ENCODE data around the gene NR0B2. TPM values are rescaled to one million over a fixed set of nuclear protein-coding genes. Genes with fewer than 3 reads are reported as not detected.
A peak's percentile ranks its signal among the peaks of the same experiment; 100 is the strongest.

NR0B2 gene
- total and polyA plus RNA-seq, 2 of the 13 experiments (the other 11 are each of a cell fraction or from before 2014, with no cell fraction given), result 72.5 to 133 TPM

DNA sequence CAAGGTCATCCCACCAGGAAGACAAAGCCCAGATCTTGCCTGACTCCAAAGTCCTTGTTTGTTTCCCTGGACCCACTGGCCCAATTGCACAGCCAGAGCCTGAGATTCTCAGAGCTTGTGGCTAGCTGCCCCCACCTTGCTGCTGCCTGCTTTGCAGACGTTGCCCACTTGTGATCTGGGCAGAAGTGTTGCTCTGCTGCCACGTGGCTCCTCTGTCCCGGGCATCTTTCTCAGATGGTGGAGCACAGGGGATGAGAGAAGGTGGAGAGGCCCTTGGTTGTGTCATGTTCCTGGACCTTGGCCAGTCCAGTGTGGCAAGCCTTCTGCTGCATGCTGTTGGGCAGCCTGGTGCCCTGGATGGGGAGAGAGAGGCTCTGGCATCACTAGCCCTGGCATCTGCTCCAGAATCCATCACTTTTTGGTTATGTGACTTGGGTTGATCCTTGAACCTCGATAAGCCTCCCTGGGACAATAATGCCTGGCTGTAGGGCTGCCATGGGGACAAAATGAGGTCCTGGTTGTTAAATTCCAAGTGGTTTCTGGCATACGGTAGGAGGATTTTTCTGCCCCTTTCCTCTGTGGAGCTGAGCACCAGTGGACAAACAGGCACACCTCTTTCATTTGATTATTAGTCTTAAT lies 1.5 kb upstream of the NR0B2 start (continued):
- TF ChIP-seq, protein P1, sequence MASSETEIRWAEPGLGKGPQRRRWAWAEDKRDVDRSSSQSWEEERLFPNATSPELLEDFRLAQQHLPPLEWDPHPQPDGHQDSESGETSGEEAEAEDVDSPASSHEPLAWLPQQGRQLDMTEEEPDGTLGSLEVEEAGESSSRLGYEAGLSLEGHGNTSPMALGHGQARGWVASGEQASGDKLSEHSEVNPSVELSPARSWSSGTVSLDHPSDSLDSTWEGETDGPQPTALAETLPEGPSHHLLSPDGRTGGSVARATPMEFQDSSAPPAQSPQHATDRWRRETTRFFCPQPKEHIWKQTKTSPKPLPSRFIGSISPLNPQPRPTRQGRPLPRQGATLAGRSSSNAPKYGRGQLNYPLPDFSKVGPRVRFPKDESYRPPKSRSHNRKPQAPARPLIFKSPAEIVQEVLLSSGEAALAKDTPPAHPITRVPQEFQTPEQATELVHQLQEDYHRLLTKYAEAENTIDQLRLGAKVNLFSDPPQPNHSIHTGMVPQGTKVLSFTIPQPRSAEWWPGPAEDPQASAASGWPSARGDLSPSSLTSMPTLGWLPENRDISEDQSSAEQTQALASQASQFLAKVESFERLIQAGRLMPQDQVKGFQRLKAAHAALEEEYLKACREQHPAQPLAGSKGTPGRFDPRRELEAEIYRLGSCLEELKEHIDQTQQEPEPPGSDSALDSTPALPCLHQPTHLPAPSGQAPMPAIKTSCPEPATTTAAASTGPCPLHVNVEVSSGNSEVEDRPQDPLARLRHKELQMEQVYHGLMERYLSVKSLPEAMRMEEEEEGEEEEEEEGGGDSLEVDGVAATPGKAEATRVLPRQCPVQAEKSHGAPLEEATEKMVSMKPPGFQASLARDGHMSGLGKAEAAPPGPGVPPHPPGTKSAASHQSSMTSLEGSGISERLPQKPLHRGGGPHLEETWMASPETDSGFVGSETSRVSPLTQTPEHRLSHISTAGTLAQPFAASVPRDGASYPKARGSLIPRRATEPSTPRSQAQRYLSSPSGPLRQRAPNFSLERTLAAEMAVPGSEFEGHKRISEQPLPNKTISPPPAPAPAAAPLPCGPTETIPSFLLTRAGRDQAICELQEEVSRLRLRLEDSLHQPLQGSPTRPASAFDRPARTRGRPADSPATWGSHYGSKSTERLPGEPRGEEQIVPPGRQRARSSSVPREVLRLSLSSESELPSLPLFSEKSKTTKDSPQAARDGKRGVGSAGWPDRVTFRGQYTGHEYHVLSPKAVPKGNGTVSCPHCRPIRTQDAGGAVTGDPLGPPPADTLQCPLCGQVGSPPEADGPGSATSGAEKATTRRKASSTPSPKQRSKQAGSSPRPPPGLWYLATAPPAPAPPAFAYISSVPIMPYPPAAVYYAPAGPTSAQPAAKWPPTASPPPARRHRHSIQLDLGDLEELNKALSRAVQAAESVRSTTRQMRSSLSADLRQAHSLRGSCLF (CRISPR knock-in tag; IDR thresholded peaks at IDR 0.05; ENCODE audit: borderline replicate concordance), result no peak
- TF ChIP-seq FLYWCH1 (CRISPR knock-in tag; IDR thresholded peaks at IDR 0.05) (no peak), ZNF180 (CRISPR knock-in tag; IDR thresholded peaks at IDR 0.05; ENCODE audit: borderline replicate concordance, low read depth) (no peak), AGO1 (IDR thresholded peaks at IDR 0.05; ENCODE audit: low read depth, low read length, poor library complexity, severe bottlenecking) (no peak), NFYC (CRISPR knock-in tag; IDR thresholded peaks at IDR 0.05) (no peak), HCFC1 (IDR thresholded peaks at IDR 0.05; ENCODE audit: low read depth, low read length) (no peak), ZNF264 (CRISPR knock-in tag; IDR thresholded peaks at IDR 0.05) (no peak), ZNF720 (CRISPR knock-in tag; IDR thresholded peaks at IDR 0.05) (no peak), RBFOX2 (IDR thresholded peaks at IDR 0.05; ENCODE audit: low read depth, low read length) (no peak), DR1 (CRISPR knock-in tag; IDR thresholded peaks at IDR 0.05) (0 out of 2 replicates have a peak, but pooled peaks have one; percentile 13), HMGA1 (CRISPR knock-in tag; conservative IDR thresholded peaks at IDR 0.05) (no peak), PHF21A (CRISPR knock-in tag; IDR thresholded peaks at IDR 0.05) (0 out of 2 replicates have a peak, but pooled peaks have one; percentile 33), ZBTB38 (CRISPR knock-in tag; IDR thresholded peaks at IDR 0.05) (peak; percentile 42; the same call in 1 of the 2 replicates), WIZ (CRISPR knock-in tag; IDR thresholded peaks at IDR 0.05) (no peak), SATB2 (CRISPR knock-in tag; IDR thresholded peaks at IDR 0.05) (no peak), ZNF674 (CRISPR knock-in tag; IDR thresholded peaks at IDR 0.05; ENCODE audit: low read depth) (no peak), DNMT3B (CRISPR knock-in tag; conservative IDR thresholded peaks at IDR 0.05) (0 out of 2 replicates have a peak, but pooled peaks have one; percentile 65)
- TF ChIP-seq, protein P2, sequence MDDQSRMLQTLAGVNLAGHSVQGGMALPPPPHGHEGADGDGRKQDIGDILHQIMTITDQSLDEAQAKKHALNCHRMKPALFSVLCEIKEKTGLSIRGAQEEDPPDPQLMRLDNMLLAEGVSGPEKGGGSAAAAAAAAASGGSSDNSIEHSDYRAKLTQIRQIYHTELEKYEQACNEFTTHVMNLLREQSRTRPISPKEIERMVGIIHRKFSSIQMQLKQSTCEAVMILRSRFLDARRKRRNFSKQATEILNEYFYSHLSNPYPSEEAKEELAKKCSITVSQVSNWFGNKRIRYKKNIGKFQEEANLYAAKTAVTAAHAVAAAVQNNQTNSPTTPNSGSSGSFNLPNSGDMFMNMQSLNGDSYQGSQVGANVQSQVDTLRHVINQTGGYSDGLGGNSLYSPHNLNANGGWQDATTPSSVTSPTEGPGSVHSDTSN (CRISPR knock-in tag; IDR thresholded peaks at IDR 0.05; ENCODE audit: borderline replicate concordance), result no peak
- TF ChIP-seq, protein P3, sequence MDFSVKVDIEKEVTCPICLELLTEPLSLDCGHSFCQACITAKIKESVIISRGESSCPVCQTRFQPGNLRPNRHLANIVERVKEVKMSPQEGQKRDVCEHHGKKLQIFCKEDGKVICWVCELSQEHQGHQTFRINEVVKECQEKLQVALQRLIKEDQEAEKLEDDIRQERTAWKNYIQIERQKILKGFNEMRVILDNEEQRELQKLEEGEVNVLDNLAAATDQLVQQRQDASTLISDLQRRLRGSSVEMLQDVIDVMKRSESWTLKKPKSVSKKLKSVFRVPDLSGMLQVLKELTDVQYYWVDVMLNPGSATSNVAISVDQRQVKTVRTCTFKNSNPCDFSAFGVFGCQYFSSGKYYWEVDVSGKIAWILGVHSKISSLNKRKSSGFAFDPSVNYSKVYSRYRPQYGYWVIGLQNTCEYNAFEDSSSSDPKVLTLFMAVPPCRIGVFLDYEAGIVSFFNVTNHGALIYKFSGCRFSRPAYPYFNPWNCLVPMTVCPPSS (IDR thresholded peaks at IDR 0.05), result no peak
- TF ChIP-seq, protein P4, sequence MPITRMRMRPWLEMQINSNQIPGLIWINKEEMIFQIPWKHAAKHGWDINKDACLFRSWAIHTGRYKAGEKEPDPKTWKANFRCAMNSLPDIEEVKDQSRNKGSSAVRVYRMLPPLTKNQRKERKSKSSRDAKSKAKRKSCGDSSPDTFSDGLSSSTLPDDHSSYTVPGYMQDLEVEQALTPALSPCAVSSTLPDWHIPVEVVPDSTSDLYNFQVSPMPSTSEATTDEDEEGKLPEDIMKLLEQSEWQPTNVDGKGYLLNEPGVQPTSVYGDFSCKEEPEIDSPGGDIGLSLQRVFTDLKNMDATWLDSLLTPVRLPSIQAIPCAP (CRISPR knock-in tag; IDR thresholded peaks at IDR 0.05; ENCODE audit: low read depth), result no peak
- TF ChIP-seq, protein P5, sequence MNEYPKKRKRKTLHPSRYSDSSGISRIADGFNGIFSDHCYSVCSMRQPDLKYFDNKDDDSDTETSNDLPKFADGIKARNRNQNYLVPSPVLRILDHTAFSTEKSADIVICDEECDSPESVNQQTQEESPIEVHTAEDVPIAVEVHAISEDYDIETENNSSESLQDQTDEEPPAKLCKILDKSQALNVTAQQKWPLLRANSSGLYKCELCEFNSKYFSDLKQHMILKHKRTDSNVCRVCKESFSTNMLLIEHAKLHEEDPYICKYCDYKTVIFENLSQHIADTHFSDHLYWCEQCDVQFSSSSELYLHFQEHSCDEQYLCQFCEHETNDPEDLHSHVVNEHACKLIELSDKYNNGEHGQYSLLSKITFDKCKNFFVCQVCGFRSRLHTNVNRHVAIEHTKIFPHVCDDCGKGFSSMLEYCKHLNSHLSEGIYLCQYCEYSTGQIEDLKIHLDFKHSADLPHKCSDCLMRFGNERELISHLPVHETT (CRISPR knock-in tag; conservative IDR thresholded peaks at IDR 0.05), result no peak

Measured in HepG2 (cell line).